Natural killer cell (primary cell): ENCODE measurements around the gene HOXA7. TPM values are rescaled to one million over a fixed set of nuclear protein-coding genes. Genes with fewer than 3 reads are reported as not detected.

Experiments used
- ATAC-seq, 3 donors: fragments of 150-1000 bp in 2 of 3; fragments of 200-7000 bp in 1 of 3; cut with Tn5 transposase; 1 replicate in 1 of 3; 2 replicates in 2 of 3; pipeline ENCODE4 v1.10.0; 2021; ENCODE audit warnings: mild to moderate bottlenecking in 2 of 3, moderate library complexity in 2 of 3
- DNase-seq, 2 donors: peaks; one replicate each; pipeline versions ENCODE4 v3.0.0 to v3.0.0-alpha.2; 2013 to 2021; ENCODE audit warnings: mixed read lengths in 1 of 2
- H3K27ac ChIP-seq: one replicate; pipeline ENCODE4 v1.5.1; 2013; ENCODE audit warnings: mild to moderate bottlenecking, low read length
- H3K27me3 ChIP-seq: one replicate; pipeline ENCODE4 v1.6.1; 2013; ENCODE audit warnings: low read length; ENCODE audit not compliant: control insufficient read depth, insufficient read depth
- H3K36me3 ChIP-seq: one replicate; pipeline ENCODE4 v1.6.1; 2013; ENCODE audit warnings: low read length; ENCODE audit not compliant: control insufficient read depth, insufficient read depth
- H3K4me1 ChIP-seq: one replicate; pipeline ENCODE4 v1.6.1; 2013; ENCODE audit warnings: low read length; ENCODE audit not compliant: control insufficient read depth, insufficient read depth
- H3K4me3 ChIP-seq: one replicate; pipeline ENCODE4 v1.5.1; 2013; ENCODE audit warnings: low read length
- H3K9me3 ChIP-seq: one replicate; pipeline ENCODE4 v1.6.1; 2013; ENCODE audit warnings: low read length; ENCODE audit not compliant: control insufficient read depth, insufficient read depth
- H3K27ac Mint-ChIP-seq, 2 donors: one replicate each; pipeline ENCODE4 v1.8.0; 2022; ENCODE audit warnings: mild to moderate bottlenecking in 2 of 2, mixed read lengths in 2 of 2, moderate library complexity in 1 of 2
- H3K27me3 Mint-ChIP-seq, 2 donors: one replicate each; pipeline ENCODE4 v1.8.0; 2022; ENCODE audit warnings: low read depth in 2 of 2, mixed read lengths in 2 of 2
- H3K36me3 Mint-ChIP-seq: one replicate; pipeline ENCODE4 v1.8.0; 2022; ENCODE audit warnings: mixed read lengths
- H3K4me1 Mint-ChIP-seq, 2 donors: one replicate each; pipeline ENCODE4 v1.8.0; 2022; ENCODE audit warnings: mixed read lengths in 2 of 2
- H3K4me3 Mint-ChIP-seq: one replicate; pipeline ENCODE4 v1.8.0; 2022; ENCODE audit warnings: mild to moderate bottlenecking, moderate library complexity, mixed read lengths
- H3K9me3 Mint-ChIP-seq, 2 donors: one replicate each; pipeline ENCODE4 v1.8.0; 2022; ENCODE audit warnings: mixed read lengths in 2 of 2
- CTCF ChIP-seq: fragments of 200-600 bp; IDR thresholded peaks from one replicate; pipeline ENCODE4 v1.8.0; 2022; ENCODE audit warnings: antibody characterized with exemption
- WGBS: methylation state at CpG from one replicate; pipeline ENCODE4 v1.1.7; 2013; ENCODE audit warnings: missing lambda C conversion rate; ENCODE audit not compliant: insufficient coverage; 5-methylcytosine and 5-hydroxymethylcytosine counted together
- intact Hi-C: fragments of 100-400 bp; cut with micrococcal nuclease; formaldehyde crosslinking; loops from one replicate; pipeline ENCODE4 v1.14.2; 2022
- total RNA-seq, 4 donors: library from RNA; stranded (reverse); fragments of 120-200 nt in 1 of 4; gene quantifications; one replicate each; pipeline versions ENCODE4 v1.2.3 to v1.2.4, GENCODE V29; 2013 to 2022

Gene HOXA7
- total RNA-seq, 3 donors from 2014 or later (not counting 1 experiment from before 2014, with no cell fraction given): not detected

GRCh38 chr7:27146491-27147198 lies 9.8 kb downstream of the HOXA7 start:
- Histone ChIP-seq H3K4me1 (peaks cover 42% of the 10 kb centered on the region), H3K36me3 (no peaks in the 10 kb centered on the region), H3K4me3 (no peak overlapping the region), H3K27me3 (peaks cover 43% of the 10 kb centered on the region), H3K9me3 (no peaks in the 10 kb centered on the region), H3K27ac (no peak overlapping the region)
- ATAC-seq (no peak), DNase-seq (no peak)
- Mint-ChIP-seq H3K27me3 (peaks cover 55 to 58% of the 10 kb centered on the region in 2 donors), H3K4me3 (peak overlapping the region; percentile 45), H3K27ac (no peak overlapping the region), H3K4me1 (peaks cover 14 to 30% of the 10 kb centered on the region in 2 donors), H3K36me3 (no peaks in the 10 kb centered on the region), H3K9me3 (no peaks in the 10 kb centered on the region)
- no peak for TF ChIP-seq CTCF
- intact Hi-C loops: no loop called here
- 91% methylated on average over 5 of the region's 5 CpGs for WGBS

DNA sequence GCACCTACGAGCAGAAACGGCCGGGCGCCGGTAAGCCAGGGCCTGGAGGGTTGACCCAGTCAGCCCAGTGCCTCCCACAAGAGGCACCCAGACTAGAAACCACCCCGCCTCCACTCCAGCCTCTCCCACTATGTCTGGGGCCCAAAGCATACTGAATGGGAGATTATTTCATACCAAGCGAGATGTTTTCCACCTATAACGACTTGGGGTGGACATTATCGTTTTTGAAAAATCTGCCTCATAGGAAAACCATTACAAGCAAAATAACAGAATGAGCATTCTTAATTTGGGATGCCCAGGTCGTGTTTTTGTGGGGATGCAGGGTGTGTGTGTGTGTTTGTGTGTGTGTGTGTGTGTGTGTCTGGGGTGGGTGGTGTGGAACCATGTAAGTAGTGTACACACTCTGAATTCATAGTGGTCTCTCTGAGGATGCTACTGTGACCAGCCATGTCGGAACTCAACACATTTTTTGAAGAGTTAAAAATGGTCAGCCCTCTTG lies 10.5 kb downstream of the HOXA7 start:
- H3K36me3 Mint-ChIP-seq: no peaks in the 10 kb centered on the region
- ATAC-seq (no peak), DNase-seq (no peak)
- Histone ChIP-seq H3K9me3 (no peaks in the 10 kb centered on the region), H3K4me3 (no peak overlapping the region), H3K27me3 (peaks cover 36% of the 10 kb centered on the region), H3K27ac (no peak overlapping the region), H3K36me3 (no peaks in the 10 kb centered on the region), H3K4me1 (peaks cover 35% of the 10 kb centered on the region)
- H3K27me3 Mint-ChIP-seq: peaks cover 52 to 55% of the 10 kb centered on the region in 2 donors
- WGBS: 93% methylated on average over 10 of the region's 11 CpGs
- intact Hi-C loops: no loop called here
- peaks cover 8 to 23% of the 10 kb centered on the region in 2 donors for H3K4me1 Mint-ChIP-seq
- H3K27ac Mint-ChIP-seq: no peak overlapping the region
- no peak for TF ChIP-seq CTCF
- H3K4me3 Mint-ChIP-seq: no peak overlapping the region
- no peaks in the 10 kb centered on the region for H3K9me3 Mint-ChIP-seq

GRCh38 chr7:27145165-27145913 lies 11.1 kb downstream of the HOXA7 start:
- Histone ChIP-seq H3K9me3 (no peaks in the 10 kb centered on the region), H3K4me3 (no peak overlapping the region), H3K27me3 (peaks cover 33% of the 10 kb centered on the region), H3K27ac (no peak overlapping the region), H3K4me1 (peaks cover 30% of the 10 kb centered on the region), H3K36me3 (no peaks in the 10 kb centered on the region)
- H3K27me3 Mint-ChIP-seq: peaks cover 46 to 49% of the 10 kb centered on the region in 2 donors
- ATAC-seq: no peak
- no peak for DNase-seq
- TF ChIP-seq CTCF: no peak
- intact Hi-C loops: no loop called here
- no peak overlapping the region for H3K27ac Mint-ChIP-seq
- peaks cover 2 to 17% of the 10 kb centered on the region in 2 donors for H3K4me1 Mint-ChIP-seq
- no peaks in the 10 kb centered on the region for H3K9me3 Mint-ChIP-seq
- 90% methylated on average over 47 of the region's 47 CpGs for WGBS
- H3K4me3 Mint-ChIP-seq: no peak overlapping the region
- no peaks in the 10 kb centered on the region for H3K36me3 Mint-ChIP-seq
